ENCODE measurements around the gene P2RX2.

DNA sequence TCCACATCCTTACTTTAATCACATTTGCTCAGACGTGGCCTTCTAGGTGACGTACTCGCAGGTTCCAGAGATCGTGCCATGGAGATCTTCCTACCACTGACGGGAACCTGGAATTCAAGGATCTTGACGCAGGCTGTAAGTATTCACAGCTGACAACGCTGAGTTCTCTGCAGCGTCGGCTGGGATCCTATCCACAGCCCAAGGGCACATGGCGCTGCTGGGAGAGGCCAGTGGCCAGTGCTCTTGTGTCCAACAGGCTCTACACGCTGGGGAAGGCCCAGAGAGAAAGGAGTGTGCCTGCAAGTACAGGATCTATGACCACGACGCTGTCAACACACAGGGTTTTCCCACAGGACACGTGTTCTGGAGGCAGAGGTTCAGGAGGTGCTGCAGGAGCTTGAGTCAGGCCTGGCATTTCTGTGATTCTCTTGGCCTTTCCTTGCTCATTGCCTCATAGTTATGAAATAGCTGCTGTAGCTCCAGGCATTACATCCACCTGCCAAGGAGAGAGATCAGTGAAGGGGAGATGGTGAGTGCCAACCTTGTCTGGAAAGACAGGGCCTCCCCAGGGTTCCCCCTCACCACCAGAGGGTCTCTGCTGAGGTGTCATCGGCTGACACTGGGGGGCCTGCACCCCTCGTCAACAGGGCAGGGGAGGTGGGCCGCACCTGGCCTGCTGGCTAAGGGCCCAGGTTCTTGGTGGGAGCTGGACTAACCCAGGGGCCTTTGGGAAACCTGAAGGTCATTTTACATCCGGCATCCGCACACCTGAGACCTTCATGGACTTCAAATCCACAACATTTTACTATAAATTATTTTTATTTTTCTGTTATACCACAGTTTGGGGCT lies 29.5 kb upstream of the P2RX2 start:
- TF ChIP-seq, protein P1, sequence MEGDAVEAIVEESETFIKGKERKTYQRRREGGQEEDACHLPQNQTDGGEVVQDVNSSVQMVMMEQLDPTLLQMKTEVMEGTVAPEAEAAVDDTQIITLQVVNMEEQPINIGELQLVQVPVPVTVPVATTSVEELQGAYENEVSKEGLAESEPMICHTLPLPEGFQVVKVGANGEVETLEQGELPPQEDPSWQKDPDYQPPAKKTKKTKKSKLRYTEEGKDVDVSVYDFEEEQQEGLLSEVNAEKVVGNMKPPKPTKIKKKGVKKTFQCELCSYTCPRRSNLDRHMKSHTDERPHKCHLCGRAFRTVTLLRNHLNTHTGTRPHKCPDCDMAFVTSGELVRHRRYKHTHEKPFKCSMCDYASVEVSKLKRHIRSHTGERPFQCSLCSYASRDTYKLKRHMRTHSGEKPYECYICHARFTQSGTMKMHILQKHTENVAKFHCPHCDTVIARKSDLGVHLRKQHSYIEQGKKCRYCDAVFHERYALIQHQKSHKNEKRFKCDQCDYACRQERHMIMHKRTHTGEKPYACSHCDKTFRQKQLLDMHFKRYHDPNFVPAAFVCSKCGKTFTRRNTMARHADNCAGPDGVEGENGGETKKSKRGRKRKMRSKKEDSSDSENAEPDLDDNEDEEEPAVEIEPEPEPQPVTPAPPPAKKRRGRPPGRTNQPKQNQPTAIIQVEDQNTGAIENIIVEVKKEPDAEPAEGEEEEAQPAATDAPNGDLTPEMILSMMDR (conservative IDR thresholded peaks at IDR 0.05), result no peak
- no peak for TF ChIP-seq EZH2 (IDR thresholded peaks at IDR 0.05; ENCODE audit: low read depth)

Measured in PC-9 (cell line).